ENCODE results near the gene LSM3. TPM values are rescaled to one million over a fixed set of nuclear protein-coding genes. Genes with fewer than 3 reads are reported as not detected.

LSM3 gene
- total RNA-seq, 1 experiment from 2014 or later = 11.9 TPM

- in situ Hi-C loops (cut with HindIII; ENCODE audit: low pct_unique_long_range_greater_than_20kb, low sequenced_read_pairs) = no loop called here
- BruUV-seq (replicated peaks) = no TSS peak
- Histone ChIP-seq H3K9me3 (ENCODE audit: control insufficient read depth, insufficient read depth, low read depth, low read length) (no peaks in the 10 kb centered on the region), H3K36me3 (ENCODE audit: control insufficient read depth, insufficient read depth, low read length) (no peaks in the 10 kb centered on the region), H3K4me3 (ENCODE audit: low read depth in 2 of 2, low read length in 2 of 2) (no peak overlapping the region), H3K27ac (ENCODE audit: low read length) (no peak overlapping the region; the same call in 1 of the 2 replicates), H3K27me3 (ENCODE audit: control insufficient read depth, insufficient read depth, low read length) (no peaks in the 10 kb centered on the region), H3K4me1 (ENCODE audit: control insufficient read depth, insufficient read depth, low read length) (no peaks in the 10 kb centered on the region)
- ChIA-PET CTCF (interaction anchor here (0.9 kb wide), 1 partner anchor 10 kb away, joined by 3 read pairs; no protein-coding TSS in a partner anchor), POLR2A (interaction anchor here (0.7 kb wide), 1 partner anchor 12 kb away, joined by 3 read pairs; no protein-coding TSS in a partner anchor)
- TF ChIP-seq, protein P1, sequence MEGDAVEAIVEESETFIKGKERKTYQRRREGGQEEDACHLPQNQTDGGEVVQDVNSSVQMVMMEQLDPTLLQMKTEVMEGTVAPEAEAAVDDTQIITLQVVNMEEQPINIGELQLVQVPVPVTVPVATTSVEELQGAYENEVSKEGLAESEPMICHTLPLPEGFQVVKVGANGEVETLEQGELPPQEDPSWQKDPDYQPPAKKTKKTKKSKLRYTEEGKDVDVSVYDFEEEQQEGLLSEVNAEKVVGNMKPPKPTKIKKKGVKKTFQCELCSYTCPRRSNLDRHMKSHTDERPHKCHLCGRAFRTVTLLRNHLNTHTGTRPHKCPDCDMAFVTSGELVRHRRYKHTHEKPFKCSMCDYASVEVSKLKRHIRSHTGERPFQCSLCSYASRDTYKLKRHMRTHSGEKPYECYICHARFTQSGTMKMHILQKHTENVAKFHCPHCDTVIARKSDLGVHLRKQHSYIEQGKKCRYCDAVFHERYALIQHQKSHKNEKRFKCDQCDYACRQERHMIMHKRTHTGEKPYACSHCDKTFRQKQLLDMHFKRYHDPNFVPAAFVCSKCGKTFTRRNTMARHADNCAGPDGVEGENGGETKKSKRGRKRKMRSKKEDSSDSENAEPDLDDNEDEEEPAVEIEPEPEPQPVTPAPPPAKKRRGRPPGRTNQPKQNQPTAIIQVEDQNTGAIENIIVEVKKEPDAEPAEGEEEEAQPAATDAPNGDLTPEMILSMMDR (IDR thresholded peaks at IDR 0.05) = no peak
- DNase-seq (ENCODE audit: low read depth, low spot score) (no peak), ATAC-seq (no peak)
- intact Hi-C loops (cut with micrococcal nuclease; ENCODE audit: unreplicated experiment) = no loop called here
Observed at GRCh38 chr3:14213066-14213774, 34.6 kb downstream of the LSM3 start.

DNA sequence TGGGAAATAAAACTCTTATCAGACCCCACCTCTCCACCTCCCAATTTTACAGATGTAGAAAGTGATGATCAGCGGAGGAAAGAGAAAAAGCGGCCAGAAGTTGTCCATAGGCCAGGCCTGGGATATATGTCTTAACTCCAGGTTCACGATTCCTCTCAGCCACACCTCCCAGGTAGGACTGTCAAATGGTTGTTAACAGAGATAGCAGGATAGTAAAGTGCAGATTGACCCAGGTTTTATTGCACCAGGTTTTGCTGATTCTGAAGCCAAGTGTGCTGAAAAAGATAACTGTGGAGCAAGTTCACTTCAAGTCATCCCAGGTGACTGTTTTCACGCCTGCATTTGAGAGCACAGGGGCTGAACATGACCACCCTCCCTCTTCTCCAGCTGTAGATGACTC, 36.1 kb downstream of the LSM3 start:
- no peaks in the 10 kb centered on the region for H3K27me3 ChIP-seq (ENCODE audit: control insufficient read depth, insufficient read depth, low read length)
- H3K36me3 ChIP-seq (ENCODE audit: control insufficient read depth, insufficient read depth, low read length) = no peaks in the 10 kb centered on the region
- H3K9me3 ChIP-seq (ENCODE audit: control insufficient read depth, insufficient read depth, low read depth, low read length) = 0 out of 2 replicates have a peak, but pooled peaks cover 2% of the 10 kb centered on the region
- H3K4me3 ChIP-seq (ENCODE audit: low read depth in 2 of 2, low read length in 2 of 2) = no peak overlapping the region
- CTCF ChIA-PET = interaction anchor here (1.7 kb wide), 1 partner anchor 11 kb away, joined by 3 read pairs; no protein-coding TSS in a partner anchor
- no peaks in the 10 kb centered on the region for H3K4me1 ChIP-seq (ENCODE audit: control insufficient read depth, insufficient read depth, low read length)
- intact Hi-C loops (cut with micrococcal nuclease; ENCODE audit: unreplicated experiment) (no loop called here), in situ Hi-C loops (cut with HindIII; ENCODE audit: low pct_unique_long_range_greater_than_20kb, low sequenced_read_pairs) (no loop called here)
- H3K27ac ChIP-seq (ENCODE audit: low read length) = no peak overlapping the region
- TF ChIP-seq, protein P1 (IDR thresholded peaks at IDR 0.05) = no peak
- TF ChIP-seq TCF7L2 (IDR thresholded peaks at IDR 0.05; ENCODE audit: low read depth, low read length) (no peak), SIN3A (IDR thresholded peaks at IDR 0.05; ENCODE audit: borderline replicate concordance, insufficient read depth, low read depth, low read length) (no peak), POLR2AphosphoS5 (IDR thresholded peaks at IDR 0.05; ENCODE audit: low read depth, low read length) (no peak)
- TF ChIP-seq, protein P2, sequence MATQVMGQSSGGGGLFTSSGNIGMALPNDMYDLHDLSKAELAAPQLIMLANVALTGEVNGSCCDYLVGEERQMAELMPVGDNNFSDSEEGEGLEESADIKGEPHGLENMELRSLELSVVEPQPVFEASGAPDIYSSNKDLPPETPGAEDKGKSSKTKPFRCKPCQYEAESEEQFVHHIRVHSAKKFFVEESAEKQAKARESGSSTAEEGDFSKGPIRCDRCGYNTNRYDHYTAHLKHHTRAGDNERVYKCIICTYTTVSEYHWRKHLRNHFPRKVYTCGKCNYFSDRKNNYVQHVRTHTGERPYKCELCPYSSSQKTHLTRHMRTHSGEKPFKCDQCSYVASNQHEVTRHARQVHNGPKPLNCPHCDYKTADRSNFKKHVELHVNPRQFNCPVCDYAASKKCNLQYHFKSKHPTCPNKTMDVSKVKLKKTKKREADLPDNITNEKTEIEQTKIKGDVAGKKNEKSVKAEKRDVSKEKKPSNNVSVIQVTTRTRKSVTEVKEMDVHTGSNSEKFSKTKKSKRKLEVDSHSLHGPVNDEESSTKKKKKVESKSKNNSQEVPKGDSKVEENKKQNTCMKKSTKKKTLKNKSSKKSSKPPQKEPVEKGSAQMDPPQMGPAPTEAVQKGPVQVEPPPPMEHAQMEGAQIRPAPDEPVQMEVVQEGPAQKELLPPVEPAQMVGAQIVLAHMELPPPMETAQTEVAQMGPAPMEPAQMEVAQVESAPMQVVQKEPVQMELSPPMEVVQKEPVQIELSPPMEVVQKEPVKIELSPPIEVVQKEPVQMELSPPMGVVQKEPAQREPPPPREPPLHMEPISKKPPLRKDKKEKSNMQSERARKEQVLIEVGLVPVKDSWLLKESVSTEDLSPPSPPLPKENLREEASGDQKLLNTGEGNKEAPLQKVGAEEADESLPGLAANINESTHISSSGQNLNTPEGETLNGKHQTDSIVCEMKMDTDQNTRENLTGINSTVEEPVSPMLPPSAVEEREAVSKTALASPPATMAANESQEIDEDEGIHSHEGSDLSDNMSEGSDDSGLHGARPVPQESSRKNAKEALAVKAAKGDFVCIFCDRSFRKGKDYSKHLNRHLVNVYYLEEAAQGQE (IDR thresholded peaks at IDR 0.05; ENCODE audit: insufficient read depth in 1 of 2, low read depth in 2 of 2, low read length in 1 of 2) = no peak
- no peak for ATAC-seq
- POLR2A ChIA-PET = no interaction called here
- BruUV-seq (replicated peaks) = no TSS peak
- no peak for DNase-seq (ENCODE audit: low read depth, low spot score)
